Parathyroid adenoma (tissue), 2 donors: ENCODE results near the gene SP2.

ENCODE experiments used
- H2AFZ ChIP-seq: fragments of 300-600 bp; sonication (generic); one replicate; pipeline ENCODE4 v1.7.0; 2017; ENCODE audit warnings: antibody characterized with exemption, mild to moderate bottlenecking
- H3K27ac ChIP-seq: fragments of 300-600 bp; sonication (generic); one replicate; pipeline ENCODE4 v1.7.0; 2017
- H3K27me3 ChIP-seq: fragments of 300-600 bp; sonication (generic); one replicate; pipeline ENCODE4 v1.7.0; 2017; ENCODE audit warnings: low read length; ENCODE audit not compliant: control insufficient read depth, insufficient read depth
- H3K36me3 ChIP-seq: fragments of 300-600 bp; sonication (generic); one replicate; pipeline ENCODE4 v1.7.0; 2017; ENCODE audit warnings: low read length; ENCODE audit not compliant: control insufficient read depth, insufficient read depth
- H3K4me1 ChIP-seq: fragments of 300-600 bp; sonication (generic); one replicate; pipeline ENCODE4 v1.7.0; 2017; ENCODE audit warnings: control low read depth
- H3K4me2 ChIP-seq: fragments of 300-600 bp; sonication (generic); one replicate; pipeline ENCODE4 v1.7.0; 2017; ENCODE audit warnings: low read length
- H3K4me3 ChIP-seq: fragments of 300-600 bp; sonication (generic); one replicate; pipeline ENCODE4 v1.7.0; 2017; ENCODE audit warnings: low read depth, low read length
- H3K79me2 ChIP-seq: fragments of 300-600 bp; sonication (generic); one replicate; pipeline ENCODE4 v1.7.0; 2017; ENCODE audit warnings: control low read depth
- H3K9ac ChIP-seq: fragments of 300-600 bp; sonication (generic); one replicate; pipeline ENCODE4 v1.7.0; 2017; ENCODE audit warnings: mild to moderate bottlenecking
- H3K9me3 ChIP-seq: fragments of 300-600 bp; sonication (generic); one replicate; pipeline ENCODE4 v1.7.0; 2017; ENCODE audit warnings: low read length; ENCODE audit not compliant: control insufficient read depth
- CTCF ChIP-seq: fragments of 300-600 bp; sonication (generic); IDR thresholded peaks from one replicate; pipeline ENCODE4 v1.7.0; 2017; ENCODE audit warnings: antibody characterized with exemption, mild to moderate bottlenecking
- donor health status: primary hyperparathyroidism.

The SP2 gene

DNA sequence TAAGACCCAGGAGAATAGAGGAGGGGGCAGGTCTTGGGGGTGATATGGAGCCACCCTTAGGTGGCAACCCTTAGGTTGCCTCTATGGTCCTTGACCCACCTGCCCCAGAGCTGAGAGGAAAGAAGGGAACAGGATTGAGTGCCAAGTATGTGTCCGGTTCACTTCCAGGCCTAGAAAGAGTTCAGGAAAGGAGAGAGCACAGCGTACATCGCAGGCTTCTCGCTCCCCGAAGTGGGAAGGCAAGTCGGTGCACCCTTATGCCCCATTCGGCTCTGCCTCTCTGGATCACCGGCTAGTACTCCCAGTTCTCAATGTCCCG is 45.7 kb upstream of the SP2 start:
- peak overlapping the region; percentile 87 for H2AFZ ChIP-seq
- H3K27me3 ChIP-seq: no peaks in the 10 kb centered on the region
- H3K79me2 ChIP-seq: peaks cover 7% of the 10 kb centered on the region
- TF ChIP-seq CTCF: no peak
- H3K4me3 ChIP-seq: peak overlapping the region; percentile 90
- peaks cover 5% of the 10 kb centered on the region for H3K4me1 ChIP-seq
- H3K9me3 ChIP-seq: no peaks in the 10 kb centered on the region
- H3K9ac ChIP-seq: peak overlapping the region; percentile 65
- peak overlapping the region; percentile 89 for H3K27ac ChIP-seq
- H3K4me2 ChIP-seq: peak overlapping the region; percentile 94
- no peaks in the 10 kb centered on the region for H3K36me3 ChIP-seq

DNA sequence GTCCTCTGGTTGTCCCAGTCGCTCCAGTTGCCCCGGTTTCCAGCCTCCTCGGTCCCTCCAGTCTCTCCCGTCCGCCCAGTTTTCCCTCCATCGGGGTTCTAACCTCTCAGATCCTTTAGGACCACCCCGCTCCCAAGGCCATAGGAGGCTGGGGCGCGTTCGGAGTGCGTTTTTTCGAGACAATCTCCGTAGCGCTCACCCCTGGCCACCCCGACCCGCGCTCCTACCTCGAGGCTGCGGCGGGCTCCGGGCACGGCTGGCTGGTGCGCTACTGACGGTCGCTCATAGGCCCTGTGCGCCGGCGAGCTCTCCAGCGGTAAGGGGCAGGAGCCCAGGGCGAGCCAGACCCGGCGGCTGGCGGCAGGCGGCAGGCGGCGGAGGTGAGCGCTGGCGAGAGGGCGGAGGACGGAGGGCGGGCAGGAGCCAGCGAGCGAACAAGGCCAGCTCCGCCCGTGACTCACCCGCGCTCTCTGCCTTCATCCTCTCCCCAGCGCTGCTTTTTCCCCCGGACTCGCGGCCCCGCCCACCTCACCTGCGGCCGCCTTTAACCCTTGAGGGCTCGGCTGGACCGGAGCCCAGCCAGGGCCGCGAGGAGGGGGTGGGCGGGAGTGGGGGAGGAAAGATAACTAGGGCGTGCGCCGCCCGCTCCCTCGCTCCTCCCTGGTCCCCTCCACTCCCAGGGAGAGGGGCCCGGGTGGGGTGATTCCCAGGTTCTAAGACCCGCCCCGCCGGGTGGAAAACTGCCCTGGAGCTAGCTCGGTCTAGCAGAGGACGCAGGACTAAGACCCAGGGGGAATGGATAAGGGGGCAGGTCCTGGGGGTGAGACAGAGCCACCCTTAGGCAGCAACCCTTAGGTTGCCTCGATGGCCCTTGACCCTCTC is 45.1 kb upstream of the SP2 start, which contains the start of gene SP6:
Gene SP6, minus strand, starts transcription at position 472 of the 882 bp plus-strand sequence. CDS start 2,734 bp downstream, outside the sequence.
- H3K4me2 ChIP-seq: peak within 1 kb of the TSS; percentile 94
- H3K36me3 ChIP-seq: no peaks in the 10 kb centered on the region
- H3K4me3 ChIP-seq: peak within 1 kb of the TSS; percentile 90
- no peaks in the 10 kb centered on the region for H3K9me3 ChIP-seq
- H3K4me1 ChIP-seq: no peaks in the 10 kb centered on the region
- no peaks in the 10 kb centered on the region for H3K27me3 ChIP-seq
- H3K79me2 ChIP-seq: peaks cover 3% of the 10 kb centered on the region
- peak within 1 kb of the TSS; percentile 65 for H3K9ac ChIP-seq
- peak within 1 kb of the TSS; percentile 87 for H2AFZ ChIP-seq
- peak; percentile 39 for TF ChIP-seq CTCF
- H3K27ac ChIP-seq: peak within 1 kb of the TSS; percentile 89

GRCh38 chr17:47851764-47852112 is 44.3 kb upstream of the SP2 start:
- Histone ChIP-seq H3K4me1 (no peaks in the 10 kb centered on the region), H3K4me2 (no peak overlapping the region), H3K27me3 (no peaks in the 10 kb centered on the region), H3K36me3 (no peaks in the 10 kb centered on the region), H3K9me3 (no peaks in the 10 kb centered on the region), H3K9ac (no peak overlapping the region), H3K4me3 (no peak overlapping the region), H3K79me2 (peaks cover 2% of the 10 kb centered on the region), H3K27ac (no peak overlapping the region), H2AFZ (no peak overlapping the region)
- TF ChIP-seq CTCF: no peak

- peaks cover 2% of the 10 kb centered on the region for H3K79me2 ChIP-seq
- no peak for TF ChIP-seq CTCF
- no peak overlapping the region for H3K4me2 ChIP-seq
- no peaks in the 10 kb centered on the region for H3K4me1 ChIP-seq
- H3K27ac ChIP-seq: no peak overlapping the region
- H3K9me3 ChIP-seq: no peaks in the 10 kb centered on the region
- H3K9ac ChIP-seq: no peak overlapping the region
- H3K36me3 ChIP-seq: no peaks in the 10 kb centered on the region
- H3K27me3 ChIP-seq: no peaks in the 10 kb centered on the region
- H2AFZ ChIP-seq: no peak overlapping the region
- H3K4me3 ChIP-seq: no peak overlapping the region
Observed at GRCh38 chr17:47852113-47852949, 43.7 kb upstream of the SP2 start.
